Activated T-helper 1 cell treated with Interleukin-2 at 50 U/mL for 16 hours (primary cell): Measurements from ENCODE around the gene SUSD5.

Experiments
- DNase-seq: peaks from one replicate; pipeline ENCODE4 v3.0.0-alpha.2; 2020; ENCODE audit warnings: low read depth

Gene SUSD5

DNA sequence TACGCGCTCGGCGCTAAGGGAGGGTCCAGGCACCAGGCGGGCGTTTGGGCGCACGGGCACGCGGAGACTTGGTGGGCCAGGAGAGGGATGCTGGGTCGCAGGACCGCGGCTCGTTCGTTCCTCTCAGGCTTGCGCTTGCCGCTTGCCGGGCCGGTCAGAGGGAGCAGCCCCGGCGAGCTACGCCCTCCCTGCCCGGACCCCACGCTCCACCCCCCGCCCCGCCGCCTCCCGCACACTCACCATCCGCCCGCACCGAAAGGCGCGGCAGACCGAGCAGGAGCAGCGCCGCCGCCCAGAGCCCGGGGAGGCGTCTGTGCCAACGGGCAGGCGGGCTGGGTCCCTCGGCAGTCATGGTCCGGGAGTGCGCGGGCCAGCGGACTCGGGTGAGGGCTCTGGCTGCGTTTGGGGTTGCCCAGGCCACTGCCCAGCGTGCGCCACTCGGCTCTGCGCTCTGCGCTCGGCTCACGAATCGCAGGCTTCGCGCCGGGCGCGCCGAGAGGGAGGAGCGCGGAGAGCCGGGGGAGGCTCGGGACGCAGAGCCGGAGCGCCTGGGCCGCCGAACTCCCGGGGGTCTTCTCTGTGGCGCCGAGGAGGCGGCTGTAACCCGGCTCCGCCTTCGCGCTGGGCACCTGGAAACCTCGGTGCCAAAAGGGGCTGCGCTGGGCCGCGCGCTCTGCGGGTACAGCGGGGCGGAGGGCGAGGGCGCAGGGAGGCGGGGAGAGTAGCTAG, at the start of gene SUSD5:
TSS of gene SUSD5 (minus strand) at position 365 of the 729 bp plus-strand sequence. CDS start at position 352, 13 bp downstream.
- DNase-seq, result no peak

DNA sequence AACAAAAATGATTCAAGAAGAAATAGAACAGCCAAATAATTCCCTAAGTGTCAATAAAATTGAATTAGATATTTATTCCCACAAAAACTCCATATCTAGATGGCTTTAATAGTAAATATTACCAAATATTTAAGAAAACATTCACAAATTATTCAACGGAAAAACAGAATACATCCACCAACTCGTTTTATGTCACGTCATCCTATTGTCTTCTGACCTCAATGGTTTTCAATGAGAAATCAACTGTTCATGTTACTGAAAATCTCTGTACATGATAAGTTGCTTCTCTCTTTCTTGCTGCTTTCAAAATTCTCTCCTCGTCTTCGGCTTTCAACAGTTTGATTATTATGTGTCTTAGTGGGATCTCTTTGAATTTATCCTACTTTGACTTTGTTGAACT, 41.5 kb upstream of the SUSD5 start:
- DNase-seq, result no peak

DNA sequence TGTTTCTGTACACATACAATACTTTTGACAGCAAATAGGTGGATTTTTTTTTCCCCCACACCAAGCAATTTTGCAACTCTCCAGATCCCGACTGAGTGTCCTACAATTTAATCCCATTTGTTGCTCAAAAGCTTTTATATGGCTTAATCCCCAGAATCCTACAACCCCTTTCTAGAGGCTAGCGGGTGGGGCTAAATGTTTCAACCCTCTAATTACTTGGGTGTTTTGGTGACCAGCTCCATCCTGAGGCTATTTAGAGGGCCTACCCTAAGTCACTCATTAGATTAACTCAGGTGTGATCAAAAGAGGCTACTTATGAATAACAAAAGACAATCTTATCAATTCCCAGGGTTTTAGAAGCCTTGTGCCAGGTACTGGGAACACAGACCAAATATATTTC, 37.6 kb upstream of the SUSD5 start:
- no peak for DNase-seq

DNA sequence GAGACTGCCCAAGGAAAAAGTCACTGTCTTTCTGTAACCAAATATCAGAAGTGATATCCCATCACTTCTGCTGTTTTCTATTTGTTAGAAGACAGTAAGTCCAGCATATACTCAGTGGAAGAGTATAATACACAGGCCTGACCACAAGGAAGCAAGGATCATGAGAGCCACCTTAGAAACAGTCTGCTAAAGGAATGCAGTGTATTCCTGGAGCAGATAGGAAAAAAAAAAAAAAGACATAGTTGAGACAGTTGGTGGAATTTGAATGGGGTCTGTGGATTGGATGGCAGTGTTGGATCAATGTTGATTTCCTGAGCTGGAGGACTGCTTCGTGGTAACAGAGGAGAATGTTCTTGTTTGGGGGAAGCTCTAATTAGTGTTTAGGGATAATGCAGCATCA, 32.1 kb upstream of the SUSD5 start:
- no peak for DNase-seq

DNA sequence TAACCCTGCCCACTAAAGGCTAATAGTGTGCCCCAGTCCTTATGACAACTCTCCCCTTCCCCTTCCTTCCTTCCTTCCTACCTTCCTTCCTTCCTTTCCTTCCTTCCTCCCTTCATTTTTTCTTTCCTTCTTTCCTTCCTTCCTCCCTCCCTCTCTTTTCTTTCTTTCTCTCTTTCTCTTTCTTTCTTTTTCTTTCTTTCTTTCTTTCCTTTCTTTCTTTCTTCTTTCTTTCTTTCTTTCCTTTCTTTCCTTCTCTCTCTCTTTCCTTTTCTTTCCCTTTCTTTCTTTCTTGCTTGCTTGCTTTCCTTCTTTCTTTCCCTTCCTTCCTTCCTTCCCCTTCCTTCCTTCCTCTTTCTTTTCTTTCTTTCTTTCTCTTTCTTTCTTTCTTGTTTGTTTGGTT, 28.2 kb upstream of the SUSD5 start:
- no peak for DNase-seq

DNA sequence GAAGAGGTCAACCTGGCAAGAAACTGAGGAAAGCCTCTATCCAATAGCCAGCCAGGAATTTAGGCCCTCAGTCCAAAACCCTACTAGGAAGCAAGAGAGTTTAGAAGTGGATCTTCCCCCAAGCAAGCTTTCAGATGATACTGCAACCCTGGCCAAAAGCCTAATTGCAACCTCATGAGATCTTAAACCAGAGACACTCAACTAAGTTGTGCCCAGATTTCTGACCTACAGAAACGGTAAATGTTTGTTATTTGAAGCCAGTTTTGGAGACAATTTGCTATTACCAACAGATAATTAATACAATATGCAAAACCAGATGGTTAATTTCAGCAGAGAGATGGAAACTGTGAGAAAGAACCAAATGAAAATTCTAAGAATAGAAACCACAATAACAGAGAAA, 21.7 kb upstream of the SUSD5 start:
- DNase-seq, result no peak

DNA sequence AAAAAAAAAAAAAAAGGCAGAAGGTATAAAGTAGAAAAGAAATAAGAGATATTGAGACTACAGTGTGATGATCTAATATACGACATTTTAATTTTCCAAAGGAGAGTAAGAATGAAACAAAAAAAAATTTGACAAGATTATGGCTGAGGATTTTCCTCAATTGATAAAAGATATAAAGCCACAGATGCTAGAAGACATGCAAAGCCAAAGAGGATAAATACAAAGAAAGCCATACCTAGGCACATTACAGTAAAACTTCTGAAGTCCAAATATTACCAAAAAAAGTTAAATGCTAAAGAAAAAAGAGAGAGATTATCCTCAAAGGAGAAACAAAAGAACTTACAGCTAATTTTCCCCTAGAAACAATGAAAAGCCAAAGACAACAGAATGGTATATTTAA, 20.3 kb upstream of the SUSD5 start:
- DNase-seq, result no peak

DNA sequence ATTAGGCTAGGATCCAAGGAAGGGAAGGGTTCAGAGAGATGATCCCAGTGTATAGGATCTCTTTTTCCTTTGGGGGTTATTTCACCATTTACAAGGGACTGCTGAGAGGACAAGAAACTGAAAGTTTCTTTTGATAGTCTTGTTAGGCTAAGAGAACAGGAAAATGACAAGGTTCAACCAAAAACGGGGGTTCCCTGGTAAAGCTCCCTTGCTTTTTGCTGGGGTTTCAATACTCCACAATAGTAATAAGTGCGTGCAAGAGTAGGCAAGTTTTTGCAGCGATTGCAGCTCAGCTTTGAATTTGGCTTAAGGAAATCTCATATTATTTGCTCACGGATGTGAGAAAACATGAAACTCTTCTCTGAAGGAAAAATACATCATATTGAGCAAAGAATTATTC, 18.8 kb upstream of the SUSD5 start:
- DNase-seq, result no peak

DNA sequence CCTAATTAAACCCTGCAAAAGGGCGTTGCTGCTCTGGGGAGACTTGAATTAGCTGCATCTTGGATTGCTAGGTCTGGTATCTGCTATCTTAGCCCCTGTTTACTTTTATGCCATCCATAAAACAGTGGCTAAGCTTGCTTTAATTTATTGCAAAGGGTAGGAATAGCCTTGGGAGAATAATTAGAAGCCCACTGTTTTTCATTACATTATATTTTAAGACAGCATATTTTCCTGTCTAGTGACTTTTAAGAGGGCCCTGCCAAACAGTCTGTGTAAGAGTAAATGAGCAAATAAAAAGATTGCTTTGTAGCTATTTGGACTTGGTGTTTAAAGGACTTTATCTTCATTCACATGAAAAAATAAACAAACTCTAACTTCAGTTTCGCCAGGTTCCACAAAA, 17.4 kb upstream of the SUSD5 start:
- no peak for DNase-seq

DNA sequence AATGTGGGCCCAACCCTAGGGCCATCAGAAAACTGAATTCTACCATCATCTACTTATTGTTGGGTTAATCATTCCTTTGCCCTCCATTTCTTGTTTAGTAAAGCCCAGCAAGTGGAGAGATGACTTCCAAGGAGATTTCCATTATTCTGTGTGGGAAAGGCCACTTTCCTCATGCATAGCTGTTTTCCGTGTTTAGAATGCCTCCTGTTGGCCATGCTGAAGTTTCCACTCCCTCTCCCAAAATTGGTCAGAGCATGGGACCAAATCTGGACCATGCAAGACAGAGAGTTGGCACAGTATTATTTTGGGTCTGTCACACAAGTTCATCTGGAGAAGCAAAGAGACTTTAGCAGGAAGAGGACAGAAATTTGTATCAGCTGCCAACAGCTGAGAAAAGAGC, 15.3 kb upstream of the SUSD5 start:
- DNase-seq, result no peak

DNA sequence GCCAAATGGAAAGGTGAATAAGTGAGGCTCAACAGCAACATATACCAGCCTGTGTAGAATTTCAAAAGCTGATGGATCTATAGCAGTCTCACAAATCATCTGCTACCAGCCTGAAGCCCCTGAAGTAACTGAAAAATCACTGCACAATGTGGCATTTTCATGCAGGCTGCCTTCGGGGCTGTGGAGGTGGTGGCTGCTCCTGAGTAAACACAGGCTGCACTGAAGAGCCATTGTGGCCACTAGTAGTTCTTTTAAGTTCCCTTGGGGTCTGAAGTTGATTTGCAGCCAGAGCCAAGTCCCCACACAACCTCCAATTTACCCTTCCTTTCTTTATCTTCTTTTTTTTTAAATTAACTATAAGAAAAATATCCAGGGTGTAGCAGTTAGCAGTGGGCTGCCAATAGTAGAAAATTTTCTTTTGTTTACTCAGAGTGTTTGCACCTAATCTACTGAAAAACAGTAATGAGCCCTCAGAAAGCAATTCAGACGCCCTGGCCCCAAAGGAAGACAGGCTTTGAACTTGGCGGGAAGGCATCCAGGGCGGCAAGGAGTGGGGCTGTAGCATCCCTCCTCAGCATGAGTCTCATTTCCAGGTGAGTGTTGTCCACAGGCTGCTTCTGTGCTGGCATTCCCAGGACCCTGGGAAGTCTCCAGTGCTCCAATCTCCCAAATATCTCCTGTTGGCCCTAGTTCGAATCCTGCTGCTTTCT, 13.3 kb upstream of the SUSD5 start:
- DNase-seq, result no peak

DNA sequence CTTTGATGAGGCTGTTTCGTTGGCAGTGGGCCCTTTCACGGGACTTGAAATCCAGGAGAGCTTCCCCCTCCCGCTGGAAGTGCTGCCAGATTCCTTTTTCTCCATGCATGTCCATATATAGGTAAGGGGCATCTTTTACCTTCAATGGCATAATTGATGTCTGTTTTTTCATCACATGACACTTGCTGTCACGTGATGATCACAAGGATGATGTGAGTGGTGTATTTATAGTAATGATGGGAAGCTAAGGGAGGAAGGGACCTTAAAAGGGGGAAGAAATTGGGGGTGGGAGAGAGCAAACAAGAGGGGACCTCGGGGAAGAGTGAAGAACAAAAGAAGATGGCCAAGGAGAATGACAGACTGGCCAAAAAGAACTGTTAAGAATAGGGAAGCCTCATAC, 11.3 kb upstream of the SUSD5 start:
- DNase-seq, result no peak

DNA sequence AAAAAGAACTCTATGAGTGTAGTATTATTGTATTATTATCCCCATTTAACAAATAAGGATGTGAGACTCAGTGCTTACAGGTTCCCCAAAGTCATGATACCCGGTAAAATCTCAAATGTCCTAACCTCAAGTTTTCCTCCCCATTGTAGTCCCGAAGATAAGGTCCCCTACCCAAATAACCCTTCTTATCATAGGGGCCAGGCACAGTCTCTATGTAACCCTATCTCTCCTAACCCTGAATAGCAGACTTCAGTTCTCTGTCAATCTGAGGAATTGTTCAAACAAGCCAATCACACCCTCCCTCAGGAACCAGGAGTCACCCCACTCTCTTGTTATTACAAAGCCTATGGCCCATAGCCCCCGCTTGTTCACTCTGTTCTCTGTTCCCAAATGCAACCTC, 10.5 kb upstream of the SUSD5 start:
- no peak for DNase-seq

DNA sequence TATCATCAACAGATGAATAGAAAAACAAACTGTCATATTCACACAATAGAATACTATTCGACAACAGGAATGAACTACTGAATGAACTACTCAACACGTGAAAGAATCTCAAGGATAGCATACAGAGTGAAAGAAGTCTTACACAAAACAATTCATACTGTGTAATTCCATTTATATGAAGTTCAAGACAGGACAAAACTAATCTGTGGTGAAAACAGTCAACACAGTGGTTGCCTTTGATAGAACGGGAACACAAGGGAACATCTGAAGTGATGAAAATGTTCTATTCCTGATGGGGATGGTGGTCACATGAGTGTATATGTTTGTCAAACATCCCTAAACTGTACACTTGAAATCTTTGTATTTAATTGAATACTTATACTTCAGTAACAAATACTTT, 2.6 kb upstream of the SUSD5 start:
- no peak for DNase-seq

DNA sequence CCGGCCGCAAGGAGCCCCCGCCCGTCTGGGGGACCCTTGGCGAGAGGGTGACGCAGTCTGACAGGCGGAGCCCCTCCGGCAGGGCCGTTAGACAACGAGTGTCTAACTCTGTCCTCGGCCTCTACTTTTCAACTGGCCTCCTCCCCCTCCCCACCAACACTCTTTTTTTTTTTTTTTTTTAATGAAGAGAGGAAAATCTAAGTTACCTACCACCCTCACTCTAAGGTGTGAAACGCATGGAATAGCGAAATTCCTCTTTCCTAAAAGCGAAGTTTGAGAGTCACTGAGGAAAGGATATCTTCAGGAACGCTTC, 521 bp upstream of the SUSD5 start:
- no peak for DNase-seq

DNA sequence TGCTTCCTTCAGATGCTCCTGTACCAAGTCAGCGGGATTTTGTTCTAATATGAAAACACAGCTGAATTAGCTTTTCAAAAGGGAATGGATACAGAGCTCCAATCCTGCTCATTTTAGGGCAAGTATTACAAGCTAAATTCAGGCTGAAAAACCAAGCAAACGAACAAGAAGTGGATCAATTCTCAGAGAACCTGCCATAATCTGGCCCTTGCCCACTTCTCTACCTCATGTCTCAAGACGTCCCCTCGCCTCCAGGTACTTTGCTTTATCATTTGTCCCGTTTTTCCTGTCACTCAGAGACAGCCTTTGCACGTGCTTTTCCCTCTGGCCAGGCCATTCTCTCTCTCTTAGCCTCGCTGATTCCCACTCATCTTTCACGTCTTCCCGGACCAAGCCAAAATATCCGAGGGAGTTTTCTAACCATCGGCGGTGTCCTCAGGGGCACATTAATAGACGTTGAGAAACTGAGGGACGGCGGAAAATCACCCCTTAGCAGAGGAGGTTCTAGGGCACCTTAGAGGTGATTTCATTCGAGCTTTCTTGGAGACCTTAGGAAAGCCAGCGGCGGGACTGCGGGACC, 654 bp downstream of the SUSD5 start:
- no peak for DNase-seq

DNA sequence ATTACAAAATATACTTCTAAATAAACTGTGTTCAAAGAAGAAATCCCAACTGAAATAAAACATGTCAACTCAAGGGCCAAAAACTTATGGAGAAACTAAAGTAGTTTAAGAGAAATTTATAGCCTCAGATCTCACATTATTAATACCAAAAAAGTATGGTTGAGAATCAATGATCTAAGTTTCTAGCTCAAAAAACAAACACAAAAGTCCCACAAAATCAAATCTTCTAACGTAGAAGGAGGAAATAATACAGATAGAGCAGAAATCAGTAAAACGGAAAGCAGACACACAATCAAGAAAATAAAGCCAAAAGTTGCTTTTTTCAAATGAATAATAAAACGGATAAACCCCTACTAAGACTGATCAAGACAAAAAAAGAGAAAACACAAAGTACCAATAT, 2.9 kb downstream of the SUSD5 start:
- DNase-seq, result no peak

DNA sequence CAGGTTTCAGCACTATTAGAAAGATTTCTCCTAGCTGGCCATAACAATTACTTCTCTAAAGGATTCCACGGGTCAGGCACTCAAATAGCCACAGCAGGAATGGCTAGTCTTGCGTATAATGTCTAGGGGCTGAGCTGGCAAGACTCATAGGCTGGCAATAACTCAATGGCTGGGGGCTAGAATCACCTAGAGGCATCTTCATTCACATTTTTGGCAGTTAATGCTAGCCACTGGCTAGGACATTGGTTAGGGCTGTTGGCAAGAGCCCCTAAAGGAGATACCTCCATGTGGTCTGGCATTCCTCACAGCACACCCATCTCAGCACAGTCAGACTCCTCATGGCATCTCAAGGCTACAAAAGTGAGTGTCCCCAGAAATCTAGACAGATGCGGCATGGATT, 6.2 kb downstream of the SUSD5 start:
- no peak for DNase-seq

DNA sequence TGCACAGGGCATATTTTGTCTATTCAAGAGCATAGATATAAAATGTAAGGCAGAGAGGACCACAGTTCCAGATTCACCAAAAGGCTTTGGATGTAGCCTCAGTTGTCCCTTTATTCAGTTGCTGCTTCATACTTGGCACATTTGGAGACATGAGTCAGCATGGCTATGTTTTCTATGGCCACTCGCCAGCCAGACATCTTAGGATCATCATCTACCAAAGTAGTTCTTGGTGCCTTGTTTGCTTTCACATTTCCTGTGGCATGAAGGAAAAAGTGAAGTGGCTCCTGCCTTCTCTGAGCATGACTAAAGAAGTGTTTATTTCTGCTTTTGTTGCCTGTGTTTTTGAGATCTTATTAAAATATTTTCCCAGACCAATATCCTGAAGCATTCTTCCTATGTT, 7.2 kb downstream of the SUSD5 start:
- no peak for DNase-seq

DNA sequence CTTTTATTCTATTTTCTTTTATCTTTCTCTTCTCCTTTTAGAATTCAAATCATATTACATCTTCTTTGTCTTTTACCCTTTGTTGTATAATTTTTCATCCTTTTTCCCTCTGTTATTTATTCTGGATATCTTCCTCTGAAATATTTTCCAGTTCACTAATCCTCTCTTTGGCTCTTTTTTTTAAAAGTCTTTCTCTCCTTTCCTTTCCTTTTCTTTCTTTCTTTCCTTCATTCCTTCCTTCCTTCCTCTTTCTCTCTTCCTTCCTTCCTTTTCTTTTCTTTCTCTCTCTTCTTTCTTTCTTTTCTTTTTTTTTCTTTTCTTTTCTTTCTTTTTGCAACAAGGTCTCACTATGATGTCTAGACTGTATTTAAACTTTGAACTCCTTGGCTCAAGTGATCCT, 9.3 kb downstream of the SUSD5 start:
- no peak for DNase-seq

DNA sequence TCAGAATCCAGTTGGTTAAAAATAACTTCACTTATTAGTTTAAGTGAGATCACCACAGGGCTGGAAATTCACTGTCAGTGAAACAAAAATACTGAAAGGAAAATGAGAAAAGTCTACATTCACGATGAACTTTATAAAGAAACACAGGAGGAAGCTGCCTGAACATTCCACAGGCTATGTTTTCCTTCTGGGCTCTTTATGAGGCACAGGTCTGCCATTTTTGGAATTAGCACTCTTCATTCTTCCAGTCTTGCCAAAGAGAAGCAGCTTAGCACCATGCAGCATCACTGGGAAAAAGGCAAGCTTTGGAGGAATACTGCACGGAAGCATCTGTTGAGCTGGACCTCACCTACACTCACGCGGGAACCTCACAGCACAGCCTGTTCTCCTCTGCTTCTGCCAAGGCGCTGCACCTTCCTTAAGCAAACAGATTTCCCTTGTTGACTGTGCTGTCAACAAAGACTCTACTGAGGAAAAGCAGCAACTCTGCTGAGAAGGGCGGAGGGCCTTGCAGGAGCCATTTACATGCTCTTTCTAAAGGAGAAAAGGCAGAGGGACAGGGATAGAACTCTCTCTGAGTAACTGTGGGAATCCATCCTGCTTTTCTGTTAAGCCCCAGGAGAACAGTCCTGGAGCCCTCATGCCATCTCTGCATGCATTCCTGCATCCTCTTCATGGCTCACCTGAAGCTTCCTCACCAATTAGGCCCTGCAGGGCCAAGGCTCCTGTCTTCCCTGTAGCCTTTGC, 15.7 kb downstream of the SUSD5 start:
- no peak for DNase-seq

DNA sequence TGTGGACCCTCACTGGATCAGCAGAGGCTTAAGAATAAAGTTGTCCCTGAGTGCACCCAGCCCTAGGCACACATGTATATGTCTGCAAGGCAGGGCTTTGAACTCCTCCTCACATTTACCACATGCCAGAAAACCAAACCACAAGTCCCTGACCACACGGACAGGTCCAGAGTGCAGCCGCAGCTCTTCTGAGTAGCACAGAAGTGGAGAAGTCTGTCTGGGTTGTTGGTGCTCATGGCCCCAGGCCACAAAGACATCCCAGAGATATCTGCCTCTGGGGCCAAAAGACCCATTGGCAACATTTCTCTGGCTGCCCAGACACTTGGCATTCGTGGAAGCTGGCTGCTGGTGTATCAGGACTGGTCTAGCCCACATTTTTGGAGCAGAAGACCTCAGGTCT, 17.4 kb downstream of the SUSD5 start:
- DNase-seq, result no peak

DNA sequence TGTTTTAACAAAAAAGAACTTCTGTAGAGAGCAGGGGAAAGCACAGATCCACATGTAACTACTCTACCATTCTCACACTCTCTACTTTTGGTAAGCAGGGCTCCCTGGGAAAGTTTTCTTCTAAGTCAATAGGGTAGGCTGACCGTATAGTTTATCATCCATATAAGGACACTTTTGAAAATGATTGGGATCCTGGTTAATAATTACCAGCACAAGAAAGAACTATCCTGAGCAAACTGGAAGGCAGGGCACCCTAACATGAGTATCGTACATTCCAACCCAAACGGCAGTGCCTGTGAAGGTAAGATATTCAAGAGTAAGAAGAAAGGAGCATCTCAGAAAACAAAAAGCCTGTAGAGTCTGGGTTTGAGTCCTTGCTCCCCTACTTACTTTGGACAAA, 22.1 kb downstream of the SUSD5 start:
- DNase-seq, result no peak
